Superior temporal gyrus (tissue), 1 donor: Measurements from ENCODE around the gene AQP5.

Source experiments
- DNase-seq: peaks from one replicate; pipeline ENCODE4 v3.0.0-alpha.2; 2016; ENCODE audit errors: extremely low spot score

The AQP5 gene

DNA sequence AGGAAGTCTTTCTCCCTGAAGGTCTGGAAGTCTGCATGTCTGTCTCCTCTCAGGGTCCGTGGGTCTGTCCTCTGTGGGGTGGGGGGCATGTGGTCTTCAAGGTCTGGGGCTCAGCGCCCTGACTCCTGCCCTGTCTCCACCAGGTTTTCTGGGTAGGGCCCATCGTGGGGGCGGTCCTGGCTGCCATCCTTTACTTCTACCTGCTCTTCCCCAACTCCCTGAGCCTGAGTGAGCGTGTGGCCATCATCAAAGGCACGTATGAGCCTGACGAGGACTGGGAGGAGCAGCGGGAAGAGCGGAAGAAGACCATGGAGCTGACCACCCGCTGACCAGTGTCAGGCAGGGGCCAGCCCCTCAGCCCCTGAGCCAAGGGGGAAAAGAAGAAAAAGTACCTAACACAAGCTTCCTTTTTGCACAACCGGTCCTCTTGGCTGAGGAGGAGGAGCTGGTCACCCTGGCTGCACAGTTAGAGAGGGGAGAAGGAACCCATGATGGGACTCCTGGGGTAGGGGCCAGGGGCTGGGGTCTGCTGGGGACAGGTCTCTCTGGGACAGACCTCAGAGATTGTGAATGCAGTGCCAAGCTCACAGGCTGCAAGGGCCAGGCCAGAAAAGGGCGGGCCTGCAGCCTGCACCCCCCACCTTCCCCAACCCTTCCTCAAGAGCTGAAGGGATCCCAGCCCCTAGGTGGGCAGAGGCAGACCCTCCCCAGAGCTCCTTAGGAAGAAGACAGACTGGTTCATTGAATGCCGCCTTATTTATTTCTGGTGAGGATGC is 3.4 kb downstream of the AQP5 start:
- no peak for DNase-seq

DNA sequence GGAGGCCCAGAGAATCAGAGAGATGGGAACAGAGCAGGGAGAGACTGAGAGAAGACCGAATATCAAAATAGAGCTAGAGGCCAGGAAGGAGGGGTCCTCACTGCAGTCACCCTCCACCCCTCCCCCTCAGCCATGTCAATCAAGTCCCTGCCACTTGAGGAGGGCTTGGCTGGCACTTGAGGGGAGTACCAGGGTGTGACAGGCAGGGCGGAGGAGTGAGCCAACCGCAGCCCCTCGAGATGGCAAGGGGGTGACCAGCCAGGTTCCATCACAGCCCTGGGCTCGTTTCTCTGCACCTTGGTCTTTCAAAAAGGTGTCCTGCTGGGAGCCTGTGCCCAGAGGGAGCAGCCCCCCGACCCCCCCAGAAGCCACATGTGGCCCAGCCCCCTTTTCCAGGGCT is 4.2 kb downstream of the AQP5 start:
- no peak for DNase-seq

DNA sequence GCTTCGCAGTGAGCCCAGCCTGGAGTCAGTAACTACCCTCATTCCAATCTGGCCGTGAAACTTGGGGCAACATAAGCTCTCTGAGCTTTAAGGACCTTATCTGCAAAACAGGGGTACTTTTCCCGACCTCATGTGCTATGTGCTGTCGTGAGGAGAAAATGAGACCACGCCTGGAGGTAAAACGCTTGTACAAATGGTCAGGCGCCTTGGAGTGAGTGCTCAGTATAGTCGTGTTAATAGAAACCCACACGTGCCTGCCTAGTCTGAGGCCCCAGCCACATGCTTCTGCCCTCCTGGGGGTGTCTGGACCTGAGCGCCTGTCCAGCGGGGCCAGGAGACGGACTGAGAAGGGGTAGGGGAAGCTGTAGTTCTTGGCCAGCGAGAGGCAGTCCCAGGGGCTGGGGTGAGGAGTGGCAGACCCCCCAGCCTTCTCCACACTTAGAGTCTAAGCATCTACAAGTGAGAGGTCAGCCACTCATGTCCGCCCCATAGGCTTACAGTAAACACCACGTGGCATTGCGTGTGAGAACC is 4.9 kb downstream of the AQP5 start:
- DNase-seq = no peak

DNA sequence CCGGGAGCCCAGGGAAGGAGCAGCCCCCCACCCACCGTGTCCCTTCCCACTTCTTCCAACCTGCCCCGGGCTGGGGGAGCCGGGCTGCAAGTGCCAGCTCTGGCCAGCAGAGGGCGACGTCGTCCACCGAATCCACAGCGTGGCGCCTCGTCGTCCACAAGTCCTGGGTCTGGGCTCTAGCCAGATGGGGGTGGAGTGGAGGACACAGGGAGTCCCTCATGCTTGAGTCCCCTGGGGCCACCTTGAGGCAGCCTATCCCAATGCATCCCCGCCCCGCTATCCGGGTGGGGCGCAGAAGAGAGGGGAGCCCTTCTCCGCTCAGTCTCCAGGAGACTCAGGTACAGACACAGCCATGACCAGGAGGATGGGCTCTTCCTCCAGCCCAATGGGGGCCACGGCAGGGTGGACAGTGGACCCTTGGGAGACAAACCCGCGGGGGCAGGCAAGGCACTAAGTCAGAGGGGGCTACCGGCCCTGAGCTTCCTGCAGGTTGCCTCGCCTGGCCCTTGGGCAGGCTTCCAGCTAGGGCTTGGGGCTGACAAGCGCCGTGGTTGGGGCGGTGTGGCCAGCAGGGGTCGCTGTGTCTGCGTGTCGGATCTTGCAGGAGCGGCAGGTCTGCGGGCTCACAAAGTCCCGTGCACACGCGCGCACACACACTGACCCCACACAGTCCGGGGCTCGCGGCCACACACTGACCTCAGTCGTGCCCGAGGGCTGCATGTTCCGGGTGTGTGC is 5.5 kb downstream of the AQP5 start:
- peak; percentile 95 for DNase-seq

DNA sequence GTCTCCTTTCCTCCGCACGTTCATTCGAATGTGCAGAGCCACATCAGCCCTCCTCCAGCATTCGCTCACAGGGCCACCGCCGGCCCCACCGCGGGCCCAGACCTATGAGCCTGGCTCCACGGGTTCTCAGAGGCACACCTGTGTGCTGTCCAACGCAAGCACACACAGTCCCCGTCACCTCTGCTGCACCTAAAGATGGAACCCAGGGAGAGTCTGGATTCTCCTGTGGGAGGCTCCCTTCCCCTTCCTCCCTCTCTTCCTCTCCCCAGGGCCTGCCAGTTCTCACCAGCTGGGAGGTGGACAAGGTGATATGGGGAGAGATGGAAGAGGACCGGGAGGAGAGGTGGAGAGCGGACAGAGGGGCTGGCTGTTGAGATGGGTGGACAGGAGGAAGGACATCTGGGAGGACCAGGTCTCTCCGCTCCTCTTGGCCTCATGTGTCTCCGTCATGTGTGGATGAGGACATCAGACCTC is 6.1 kb downstream of the AQP5 start:
- no peak for DNase-seq

DNA sequence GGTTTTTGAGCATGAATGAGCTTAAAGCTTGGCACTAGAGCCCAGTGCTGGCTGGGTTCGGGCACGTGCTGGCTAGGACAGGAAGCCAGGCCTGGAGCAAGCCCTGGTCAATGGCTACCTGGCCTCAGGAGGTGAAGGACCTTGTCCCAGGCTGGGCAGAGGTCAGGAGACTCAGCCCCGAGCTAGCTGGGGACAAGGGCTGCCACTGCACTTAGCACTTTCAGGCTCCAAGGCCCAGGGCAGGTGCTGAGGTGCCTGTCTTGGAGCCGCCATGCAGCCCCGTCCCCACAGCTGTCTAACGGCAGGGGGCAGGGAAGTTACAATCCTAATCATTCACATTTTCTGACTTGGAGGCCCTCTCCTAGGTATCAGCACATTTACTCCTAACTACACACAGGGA is 6.8 kb downstream of the AQP5 start:
- DNase-seq = no peak

DNA sequence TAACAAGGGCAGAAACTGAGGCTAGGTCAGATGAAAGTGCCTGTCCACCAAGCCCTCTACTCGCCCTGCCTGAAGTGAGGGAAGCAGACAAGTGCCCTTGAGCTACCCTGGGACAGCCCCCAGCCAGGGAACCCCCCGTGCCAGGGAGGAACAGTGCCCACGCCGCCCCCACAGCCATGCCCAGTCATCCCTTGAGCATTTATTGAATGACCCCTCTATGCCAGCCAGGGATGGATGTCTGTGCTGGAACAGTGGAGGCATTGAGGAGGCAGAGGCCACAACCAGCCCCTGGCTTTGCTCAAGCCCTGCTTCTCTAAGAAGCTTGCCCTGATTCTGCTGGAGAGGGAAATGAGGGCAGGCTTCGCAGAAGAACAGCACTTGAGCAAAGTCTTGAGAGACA is 7.4 kb downstream of the AQP5 start:
- DNase-seq = peak; percentile 66

DNA sequence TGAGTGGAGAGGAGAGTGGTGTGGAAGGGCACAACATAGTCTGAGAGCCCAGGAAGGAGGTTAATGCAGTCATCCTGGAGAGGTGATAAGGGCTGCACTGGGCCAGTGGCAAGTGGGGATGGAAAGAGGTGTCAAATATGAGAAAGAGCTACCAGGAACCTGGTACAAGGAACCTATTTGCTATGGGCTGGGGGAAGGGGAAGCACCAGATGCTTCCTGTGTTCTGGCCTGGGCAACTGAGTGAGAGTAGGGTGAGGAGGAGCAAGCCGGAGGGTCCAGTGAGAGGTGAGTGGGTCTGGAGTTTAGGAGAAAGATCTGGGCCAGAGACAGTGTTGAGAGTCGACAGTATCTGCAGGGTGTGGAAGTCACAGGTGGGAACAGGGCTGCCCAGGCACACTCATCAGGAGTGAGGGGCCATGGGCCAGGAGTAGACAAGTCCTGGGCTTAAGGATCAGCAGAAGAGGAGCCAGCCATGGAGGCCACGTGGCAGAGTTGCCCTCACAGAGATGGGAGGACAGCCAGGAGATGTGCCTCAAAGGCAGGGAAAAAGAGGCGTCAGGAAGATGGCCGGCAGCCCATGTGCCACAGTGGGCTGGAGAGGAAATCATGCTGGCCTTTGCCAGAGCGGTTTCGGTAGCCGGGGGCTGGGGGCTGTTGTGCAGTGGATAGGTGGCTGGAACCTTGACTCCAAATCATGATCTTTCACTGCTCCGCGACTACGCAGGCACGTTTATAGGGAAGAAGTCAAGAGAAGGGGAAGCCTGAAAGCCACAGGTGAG is 8.2 kb downstream of the AQP5 start:
- no peak for DNase-seq

DNA sequence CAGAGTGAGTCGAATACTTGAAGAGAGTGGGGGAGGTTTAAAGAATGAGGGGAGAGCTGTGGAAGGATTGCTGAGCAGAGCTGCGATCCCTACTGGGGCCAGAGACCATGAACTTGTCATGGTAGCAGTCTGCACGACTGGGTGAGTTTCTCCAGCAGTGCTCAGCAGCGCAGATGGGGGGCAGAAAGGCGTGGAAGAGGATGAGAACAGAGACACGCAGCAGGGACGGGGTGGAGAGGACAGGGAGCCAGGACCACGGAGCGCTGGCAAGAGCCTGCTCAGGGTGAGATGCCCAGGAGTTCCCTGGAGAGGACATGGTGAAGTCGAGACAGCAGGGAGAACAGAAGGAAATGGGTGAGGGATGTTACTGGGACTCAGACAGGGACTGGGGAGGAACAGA is 9.0 kb downstream of the AQP5 start:
- no peak for DNase-seq

DNA sequence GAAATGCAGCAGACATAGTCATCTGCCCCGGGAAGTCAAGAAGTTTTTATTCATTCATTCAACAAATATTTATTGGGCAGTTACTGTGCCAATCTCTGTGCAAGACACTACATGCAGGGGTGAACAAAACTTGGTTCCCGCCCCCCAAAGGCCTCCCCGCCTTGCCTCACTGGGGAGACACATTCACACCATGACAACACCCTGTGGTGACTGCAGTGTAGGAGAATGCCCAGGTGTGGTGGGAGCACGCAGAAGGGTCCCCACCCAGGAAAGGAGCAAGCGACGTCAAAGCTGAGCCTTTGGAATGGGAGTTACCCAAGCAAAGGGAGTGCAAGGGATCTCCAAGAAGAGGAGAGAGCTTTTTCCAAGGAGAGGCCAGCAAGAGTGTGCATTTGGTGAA is 9.5 kb downstream of the AQP5 start:
- no peak for DNase-seq

DNA sequence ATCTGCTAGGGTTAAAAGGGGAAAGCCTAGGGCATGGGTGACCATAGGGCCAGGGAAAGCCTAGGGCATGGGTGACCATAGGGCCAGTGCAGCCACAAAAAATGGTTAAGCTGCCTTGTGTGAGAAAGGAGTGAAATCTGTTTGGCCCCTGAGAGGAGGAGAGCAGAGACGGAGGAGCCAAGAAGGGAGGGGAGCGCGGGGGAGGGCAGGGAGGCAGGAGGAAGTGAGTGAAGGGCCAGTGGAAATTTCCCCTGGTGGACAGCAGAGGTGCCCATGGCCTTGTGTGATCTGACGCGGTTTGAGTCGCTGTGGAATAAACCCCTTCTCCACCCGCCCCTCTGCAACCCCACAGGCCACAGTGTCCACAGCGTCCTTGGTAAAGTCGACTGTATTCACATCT is 10.5 kb downstream of the AQP5 start:
- DNase-seq = no peak

DNA sequence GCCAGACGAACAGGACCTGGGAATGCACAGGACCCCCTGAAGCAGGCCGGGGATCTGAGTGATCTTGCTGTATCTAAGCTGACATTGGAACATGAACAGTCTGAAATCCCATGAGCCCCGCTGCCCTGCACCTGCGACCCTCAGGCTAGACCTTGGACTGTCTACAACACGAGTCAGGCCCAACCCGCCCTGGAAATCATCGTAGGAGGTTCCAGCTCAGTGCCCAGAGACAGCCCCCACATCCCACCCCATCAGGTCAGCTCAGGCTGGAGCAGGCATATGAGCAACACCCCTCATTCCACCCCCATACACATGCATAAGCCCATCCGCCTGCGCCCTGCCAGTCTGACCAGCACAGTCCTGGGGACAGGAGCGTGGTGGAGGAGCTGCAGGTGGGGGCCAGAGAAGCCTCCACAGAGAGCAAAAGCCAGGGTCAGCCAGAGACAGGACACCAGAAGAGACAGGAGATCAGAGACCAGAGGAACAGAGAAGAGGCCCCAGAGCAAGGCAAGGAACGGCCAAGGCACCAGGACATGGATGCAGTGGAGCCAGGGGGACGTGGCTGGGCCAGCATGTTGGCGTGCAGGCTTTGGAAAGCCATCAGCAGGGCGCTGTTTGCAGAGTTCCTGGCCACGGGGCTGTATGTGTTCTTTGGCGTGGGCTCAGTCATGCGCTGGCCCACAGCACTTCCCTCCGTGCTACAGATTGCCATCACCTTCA is 11.1 kb downstream of the AQP5 start, which contains the start of gene AQP6:
AQP6 (plus strand) TSS at position 307 of the 720 bp plus-strand sequence; CDS start at position 534, 227 bp downstream.
- no peak for DNase-seq

DNA sequence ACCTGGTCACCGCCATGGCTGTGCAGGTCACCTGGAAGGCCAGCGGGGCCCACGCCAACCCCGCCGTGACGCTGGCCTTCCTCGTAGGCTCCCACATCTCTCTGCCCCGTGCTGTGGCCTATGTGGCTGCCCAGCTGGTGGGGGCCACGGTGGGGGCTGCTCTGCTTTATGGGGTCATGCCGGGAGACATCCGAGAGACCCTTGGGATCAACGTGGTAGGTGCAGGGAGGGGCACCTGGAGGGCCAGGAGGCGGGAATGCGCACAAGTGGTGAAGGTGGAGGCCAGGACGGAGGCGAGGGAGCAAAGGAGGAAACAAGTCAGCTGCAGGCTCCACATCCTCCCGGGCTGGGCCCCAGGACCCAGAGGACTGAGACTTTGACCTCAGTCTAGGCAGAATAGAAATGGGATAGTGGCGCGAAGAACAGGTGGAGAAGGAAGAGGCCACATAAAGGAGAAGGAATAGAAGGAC is 11.7 kb downstream of the AQP5 start:
- no peak for DNase-seq

DNA sequence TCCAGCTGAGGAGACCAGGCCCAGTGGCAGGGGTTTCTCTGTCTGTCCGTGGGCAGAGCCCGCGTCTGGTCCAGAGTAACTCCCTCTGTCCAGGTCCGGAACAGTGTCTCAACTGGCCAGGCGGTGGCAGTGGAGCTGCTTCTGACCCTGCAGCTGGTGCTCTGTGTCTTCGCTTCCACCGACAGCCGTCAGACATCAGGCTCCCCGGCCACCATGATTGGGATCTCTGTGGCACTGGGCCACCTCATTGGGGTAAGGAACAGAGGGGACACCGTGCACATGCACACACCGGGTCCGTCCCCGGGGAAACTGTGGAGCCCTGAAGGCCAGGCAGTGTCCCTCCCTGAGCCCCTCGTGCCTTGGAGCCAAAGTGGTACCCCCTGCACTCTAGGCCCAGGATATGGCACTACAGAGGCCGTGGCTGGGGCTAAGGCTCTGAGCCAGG is 12.6 kb downstream of the AQP5 start:
- DNase-seq = peak; percentile 90

DNA sequence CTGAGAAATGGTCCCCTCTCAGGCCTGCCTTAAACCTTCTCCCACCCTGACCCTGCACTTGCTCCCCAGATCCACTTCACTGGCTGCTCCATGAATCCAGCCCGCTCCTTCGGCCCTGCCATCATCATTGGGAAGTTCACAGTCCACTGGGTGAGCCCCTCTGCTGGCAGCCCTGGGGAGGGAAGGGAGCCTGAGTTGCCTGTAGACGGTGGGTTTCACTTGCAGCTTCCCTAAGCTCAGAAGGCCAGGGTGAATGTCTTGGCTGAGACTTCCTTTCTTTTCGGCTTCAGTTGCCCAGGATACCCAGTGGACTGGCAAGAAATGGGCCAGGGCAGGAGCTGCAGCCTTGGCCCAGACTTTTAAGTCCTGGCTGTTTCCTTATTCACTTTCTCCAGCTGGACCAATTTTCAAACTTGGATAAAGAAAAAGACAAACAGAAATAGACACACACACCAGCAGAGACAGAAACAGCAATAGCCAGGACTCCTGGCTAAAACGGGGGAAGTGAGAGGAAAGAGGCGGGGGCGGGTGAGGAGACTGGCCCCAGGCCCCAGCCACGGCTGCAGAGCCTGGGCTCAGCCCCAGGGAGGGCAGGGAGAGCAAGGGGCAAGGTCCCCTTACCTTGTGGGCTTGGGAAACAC is 13.1 kb downstream of the AQP5 start:
- peak; percentile 47 for DNase-seq

DNA sequence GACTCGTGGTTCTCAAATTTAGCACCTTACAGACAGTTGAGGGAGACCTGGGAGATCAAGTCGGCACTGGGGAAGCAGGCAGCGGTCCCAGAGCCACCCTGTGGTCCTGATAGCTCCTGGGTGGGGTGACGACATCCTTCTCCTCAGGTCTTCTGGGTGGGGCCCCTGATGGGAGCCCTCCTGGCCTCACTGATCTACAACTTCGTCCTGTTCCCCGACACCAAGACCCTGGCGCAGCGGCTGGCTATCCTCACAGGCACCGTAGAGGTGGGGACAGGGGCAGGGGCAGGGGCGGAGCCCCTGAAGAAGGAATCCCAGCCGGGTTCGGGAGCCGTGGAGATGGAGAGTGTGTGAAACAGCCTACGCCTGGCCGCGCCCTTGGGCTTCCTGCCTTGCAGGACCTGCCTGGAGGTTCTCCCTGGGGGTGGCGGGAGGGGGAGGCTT is 13.7 kb downstream of the AQP5 start:
- DNase-seq = no peak

DNA sequence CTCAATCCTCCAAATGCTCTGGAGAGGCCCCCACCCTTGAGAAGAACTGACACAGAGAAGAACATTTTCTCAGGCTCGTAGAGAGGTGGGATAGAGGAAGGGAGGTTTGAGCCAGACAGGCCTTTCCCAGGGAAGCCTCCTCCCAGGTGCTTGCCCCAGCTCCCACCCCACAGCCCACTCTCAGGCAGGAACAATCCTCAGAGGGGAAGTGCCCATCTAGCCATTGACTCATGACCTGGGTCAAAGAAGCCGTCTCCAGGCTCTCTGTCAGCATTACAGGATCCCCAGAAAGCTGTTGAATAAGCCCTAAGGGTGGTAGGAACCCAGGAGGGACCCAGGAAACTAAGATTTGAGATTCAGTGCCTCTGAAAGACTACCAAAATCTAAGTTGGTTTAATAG is 14.9 kb downstream of the AQP5 start:
- no peak for DNase-seq

DNA sequence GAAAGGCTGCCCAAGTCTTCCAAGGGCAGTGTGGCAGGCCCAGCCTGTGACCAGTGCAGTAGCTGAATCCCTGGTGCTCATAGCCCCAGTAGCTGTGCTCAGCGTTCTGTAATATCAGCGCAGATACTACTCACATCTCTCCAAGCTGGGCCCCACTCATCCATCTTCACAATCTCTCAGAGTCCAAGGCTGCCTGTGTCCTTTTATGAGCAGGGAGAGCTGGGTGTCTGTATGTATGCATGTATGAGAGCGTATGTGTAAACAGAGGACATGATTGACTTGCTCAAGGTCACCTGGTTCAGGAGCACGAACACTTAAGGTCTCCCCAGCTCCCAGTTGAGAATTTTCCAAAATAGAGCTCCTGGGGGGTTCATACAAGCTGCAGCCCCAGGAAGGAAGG is 16.5 kb downstream of the AQP5 start:
- DNase-seq = no peak

DNA sequence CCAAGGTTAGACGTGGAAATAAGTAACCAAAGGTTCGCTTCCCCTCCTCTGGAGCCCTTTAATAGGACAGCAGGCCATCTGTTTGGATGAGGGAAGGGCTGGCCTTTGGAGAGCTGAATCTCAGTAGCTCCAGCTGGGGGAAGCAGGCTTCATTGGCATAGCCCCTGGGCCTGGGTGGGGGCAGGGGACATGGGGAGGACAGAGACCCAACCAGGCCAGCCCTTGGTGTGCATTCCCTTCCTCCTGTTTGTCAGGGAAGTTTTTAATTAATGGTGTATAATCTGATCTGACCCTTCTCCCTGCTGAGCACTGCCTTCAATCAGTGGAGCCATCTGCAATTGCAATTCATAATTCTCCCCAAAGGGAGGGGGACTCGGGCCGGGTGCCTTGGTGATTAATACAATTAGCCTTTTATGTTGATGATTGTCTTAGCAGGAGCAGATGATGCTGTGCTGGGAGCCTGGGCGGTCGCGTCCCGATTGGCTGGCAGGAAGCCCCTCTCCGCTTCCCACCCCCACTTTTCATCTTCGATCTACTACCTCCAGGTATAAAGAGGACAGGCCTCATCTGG is 17.4 kb downstream of the AQP5 start:
- DNase-seq = peak; percentile 89

DNA sequence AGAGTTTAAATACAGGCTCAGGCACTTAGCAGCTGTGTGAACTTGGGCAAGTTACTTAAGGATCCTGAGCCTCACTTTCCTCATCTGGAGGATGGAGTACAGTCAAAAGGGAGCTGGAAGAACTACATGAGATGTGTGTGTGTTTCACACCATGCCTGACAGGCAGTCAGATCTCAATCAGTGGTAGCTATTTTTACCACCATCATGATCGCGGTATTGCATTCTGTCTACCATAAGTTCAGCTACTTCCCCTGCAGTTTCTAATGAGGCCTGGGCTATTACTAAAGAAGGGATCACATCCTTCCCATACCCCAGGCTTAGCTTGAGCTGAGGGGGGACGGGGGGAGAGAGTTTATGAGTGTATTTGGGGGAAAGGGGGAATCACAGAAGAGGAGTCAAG is 18.1 kb downstream of the AQP5 start:
- DNase-seq = no peak
